PC-3 (cell line): Measurements from ENCODE around the gene MID2. TPM values are rescaled to one million over a fixed set of nuclear protein-coding genes. Genes with fewer than 3 reads are reported as not detected.

Source experiments
- ATAC-seq: fragments of 200-7000 bp; cut with Tn5 transposase; 2 replicates; pipeline ENCODE4 v1.9.1; 2020; ENCODE audit warnings: mild to moderate bottlenecking, moderate library complexity
- BruUV-seq: library from RNA; stranded (reverse); fragments of 400-500 nt; replicated peaks from 2 replicates; lab custom pipeline; 2021; lab: Mats Ljungman, UMichigan
- CTCF ChIA-PET: fragments of 300-600 bp; sonication (Branson Sonifier 250); formaldehyde crosslinking; loops from one replicate; lab custom pipeline; 2022; ENCODE audit warnings: antibody characterized with exemption; lab: Charles Lee
- POLR2A ChIA-PET: fragments of 300-600 bp; sonication (Branson Sonifier 250); formaldehyde crosslinking; loops from one replicate; lab custom pipeline; 2022; ENCODE audit warnings: antibody characterized with exemption; ENCODE audit not compliant: unreplicated experiment; lab: Charles Lee
- DNase-seq: peaks from one replicate; pipeline ENCODE4 v3.0.0-alpha.2; 2015
- H2AFZ ChIP-seq: fragments of 300-600 bp; sonication (generic); 2 replicates; pipeline ENCODE4 v1.6.0; 2016; ENCODE audit warnings: antibody characterized with exemption, low read length
- H3F3A ChIP-seq: fragments of 300-600 bp; sonication (generic); one replicate; pipeline ENCODE4 v1.6.0; 2017; ENCODE audit warnings: antibody characterized with exemption, low read length, control low read depth, mild to moderate bottlenecking; ENCODE audit not compliant: unreplicated experiment
- H3K27ac ChIP-seq: fragments of 300-600 bp; sonication (generic); 2 replicates; pipeline ENCODE4 v1.5.1; 2016; ENCODE audit warnings: mild to moderate bottlenecking, low read length
- H3K27me3 ChIP-seq: fragments of 300-600 bp; sonication (generic); 2 replicates; pipeline ENCODE4 v1.6.1; 2016; ENCODE audit warnings: low read length, mixed read lengths
- H3K36me3 ChIP-seq: fragments of 300-600 bp; sonication (generic); 2 replicates; pipeline ENCODE4 v1.6.1; 2016; ENCODE audit warnings: low read depth, mixed run types, low read length, mixed read lengths
- H3K4me1 ChIP-seq: fragments of 300-600 bp; sonication (generic); 2 replicates; pipeline ENCODE4 v1.5.1; 2016; ENCODE audit warnings: low read length; ENCODE audit not compliant: insufficient read depth
- H3K4me2 ChIP-seq: fragments of 300-600 bp; sonication (generic); 2 replicates; pipeline ENCODE4 v1.6.0; 2016; ENCODE audit warnings: low read length
- H3K4me3 ChIP-seq: fragments of 300-600 bp; sonication (generic); 2 replicates; pipeline ENCODE4 v1.5.1; 2016; ENCODE audit warnings: mild to moderate bottlenecking, low read length, mixed read lengths
- H3K79me2 ChIP-seq: fragments of 300-600 bp; sonication (generic); 2 replicates; pipeline ENCODE4 v1.6.1; 2017; ENCODE audit warnings: low read length, mixed read lengths
- H3K9ac ChIP-seq: fragments of 300-600 bp; sonication (generic); 2 replicates; pipeline ENCODE4 v1.6.0; 2016; ENCODE audit warnings: mild to moderate bottlenecking, low read length
- H3K9me2 ChIP-seq: fragments of 300-600 bp; sonication (generic); replicated peaks from 2 replicates; pipeline ENCODE4 v1.6.1; 2016; ENCODE audit warnings: mixed run types, low read length, mixed read lengths
- H3K9me3 ChIP-seq: fragments of 300-600 bp; sonication (generic); 2 replicates; pipeline ENCODE4 v1.6.1; 2016; ENCODE audit warnings: low read length, mixed read lengths
- H4K20me1 ChIP-seq: fragments of 300-600 bp; sonication (generic); 2 replicates; pipeline ENCODE4 v1.6.1; 2016; ENCODE audit warnings: low read length, mixed read lengths
- EZH2 ChIP-seq: fragments of 300-600 bp; sonication (generic); IDR thresholded peaks from one replicate; pipeline ENCODE4 v1.6.1; 2017; ENCODE audit warnings: antibody characterized with exemption, mild to moderate bottlenecking, low read length; ENCODE audit not compliant: unreplicated experiment
- EZH2phosphoT487 ChIP-seq: fragments of 300-600 bp; sonication (generic); IDR thresholded peaks from 2 replicates; pipeline ENCODE4 v1.6.1; 2018; ENCODE audit warnings: mild to moderate bottlenecking, antibody characterized with exemption, low read length, borderline replicate concordance
- intact Hi-C: fragments of 100-400 bp; cut with micrococcal nuclease; formaldehyde crosslinking; loops from 2 replicates; pipeline ENCODE4 v1.9.0; 2023
- total RNA-seq: library from RNA; depleted of rRNA; stranded (reverse); fragments of >200 nt; gene quantifications from 2 replicates; pipeline ENCODE4 v1.2.3, GENCODE V29; 2014
- TF ChIP-seq, protein P1 (sequence below): fragments of 300-600 bp; sonication (generic); conservative IDR thresholded peaks from 2 replicates; pipeline ENCODE4 v1.5.1; 2017; ENCODE audit warnings: antibody characterized with exemption, low read depth, mild to moderate bottlenecking, low read length

The MID2 gene
- total RNA-seq, 1 experiment from 2014 or later, result 19.2 TPM

GRCh38 chrX:107834275-107835201 lies 8.9 kb downstream of the MID2 start:
- DNase-seq (no peak), ATAC-seq (no peak)
- Histone ChIP-seq H3K79me2 (peaks cover 47% of the 10 kb centered on the region), H2AFZ (no peak overlapping the region), H3F3A (no peaks in the 10 kb centered on the region), H4K20me1 (no peaks in the 10 kb centered on the region), H3K36me3 (no peaks in the 10 kb centered on the region), H3K4me2 (no peak overlapping the region), H3K4me3 (no peak overlapping the region), H3K9ac (no peak overlapping the region), H3K4me1 (no peaks in the 10 kb centered on the region), H3K27me3 (no peaks in the 10 kb centered on the region), H3K9me3 (no peaks in the 10 kb centered on the region), H3K27ac (no peak overlapping the region), H3K9me2 (no peaks in the 10 kb centered on the region)
- BruUV-seq, result no TSS peak
- intact Hi-C loops, result no loop called here
- POLR2A ChIA-PET, result no interaction called here
- CTCF ChIA-PET, result no interaction called here
- TF ChIP-seq, protein P1, sequence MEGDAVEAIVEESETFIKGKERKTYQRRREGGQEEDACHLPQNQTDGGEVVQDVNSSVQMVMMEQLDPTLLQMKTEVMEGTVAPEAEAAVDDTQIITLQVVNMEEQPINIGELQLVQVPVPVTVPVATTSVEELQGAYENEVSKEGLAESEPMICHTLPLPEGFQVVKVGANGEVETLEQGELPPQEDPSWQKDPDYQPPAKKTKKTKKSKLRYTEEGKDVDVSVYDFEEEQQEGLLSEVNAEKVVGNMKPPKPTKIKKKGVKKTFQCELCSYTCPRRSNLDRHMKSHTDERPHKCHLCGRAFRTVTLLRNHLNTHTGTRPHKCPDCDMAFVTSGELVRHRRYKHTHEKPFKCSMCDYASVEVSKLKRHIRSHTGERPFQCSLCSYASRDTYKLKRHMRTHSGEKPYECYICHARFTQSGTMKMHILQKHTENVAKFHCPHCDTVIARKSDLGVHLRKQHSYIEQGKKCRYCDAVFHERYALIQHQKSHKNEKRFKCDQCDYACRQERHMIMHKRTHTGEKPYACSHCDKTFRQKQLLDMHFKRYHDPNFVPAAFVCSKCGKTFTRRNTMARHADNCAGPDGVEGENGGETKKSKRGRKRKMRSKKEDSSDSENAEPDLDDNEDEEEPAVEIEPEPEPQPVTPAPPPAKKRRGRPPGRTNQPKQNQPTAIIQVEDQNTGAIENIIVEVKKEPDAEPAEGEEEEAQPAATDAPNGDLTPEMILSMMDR, result no peak

GRCh38 chrX:107836958-107837357 lies 11.3 kb downstream of the MID2 start:
- no peak for ATAC-seq
- H3K4me1 ChIP-seq, result no peaks in the 10 kb centered on the region
- H3F3A ChIP-seq, result no peaks in the 10 kb centered on the region

GRCh38 chrX:107840971-107841370 lies 15.3 kb downstream of the MID2 start:
- no peak overlapping the region for H3K9ac ChIP-seq
- DNase-seq (no peak), ATAC-seq (no peak)
- H2AFZ ChIP-seq, result no peak overlapping the region
- no peaks in the 10 kb centered on the region for H3F3A ChIP-seq
- H3K4me3 ChIP-seq, result no peak overlapping the region
- H3K4me1 ChIP-seq, result no peaks in the 10 kb centered on the region
- no peak overlapping the region for H3K4me2 ChIP-seq
- no peaks in the 10 kb centered on the region for H4K20me1 ChIP-seq
- peaks cover 10% of the 10 kb centered on the region; the same call in 1 of the 2 replicates for H3K79me2 ChIP-seq
- H3K36me3 ChIP-seq, result no peaks in the 10 kb centered on the region
- POLR2A ChIA-PET, result no interaction called here
- TF ChIP-seq, protein P1, result no peak
- no peak for TF ChIP-seq EZH2
- no peak for TF ChIP-seq EZH2phosphoT487
- H3K27ac ChIP-seq, result no peak overlapping the region
- BruUV-seq, result no TSS peak
- no peaks in the 10 kb centered on the region for H3K9me3 ChIP-seq
- CTCF ChIA-PET, result no interaction called here
- intact Hi-C loops, result no loop called here
- H3K27me3 ChIP-seq, result no peaks in the 10 kb centered on the region
- H3K9me2 ChIP-seq, result no peaks in the 10 kb centered on the region

More at GRCh38 chrX:107836958-107837357, 11.3 kb downstream of the MID2 start:
- Histone ChIP-seq H4K20me1 (no peaks in the 10 kb centered on the region), H3K27me3 (no peaks in the 10 kb centered on the region), H3K9ac (no peak overlapping the region), H3K36me3 (no peaks in the 10 kb centered on the region), H3K9me2 (no peaks in the 10 kb centered on the region), H2AFZ (no peak overlapping the region), H3K9me3 (no peaks in the 10 kb centered on the region), H3K27ac (no peak overlapping the region), H3K4me3 (no peak overlapping the region), H3K79me2 (peaks cover 25% of the 10 kb centered on the region; the same call in 1 of the 2 replicates), H3K4me2 (no peak overlapping the region)
- no TSS peak for BruUV-seq
- intact Hi-C loops, result no loop called here
- POLR2A ChIA-PET, result no interaction called here
- TF ChIP-seq EZH2phosphoT487 (no peak), EZH2 (no peak)
- TF ChIP-seq, protein P1, result no peak
- no peak for DNase-seq
- CTCF ChIA-PET, result no interaction called here
